HL-60 (cell line): ENCODE measurements around the gene ATRIP.

ENCODE experiments used
- GABPA ChIP-seq: IDR thresholded peaks from 2 replicates; pipeline ENCODE4 v1.6.1; 2012; ENCODE audit warnings: low read depth
- POLR2AphosphoS5 ChIP-seq: IDR thresholded peaks from 2 replicates; pipeline ENCODE4 v1.6.1; 2012; ENCODE audit warnings: low read depth
- TF ChIP-seq, protein P1 (sequence below): IDR thresholded peaks from one replicate; pipeline ENCODE4 v1.5.1; 2011; ENCODE audit warnings: low read length, control low read depth, inconsistent platforms; ENCODE audit not compliant: insufficient read depth
- TF ChIP-seq, protein P2 (sequence below): IDR thresholded peaks from 2 replicates; pipeline ENCODE4 v1.6.1; 2012; ENCODE audit warnings: low read depth; ENCODE audit not compliant: insufficient replicate concordance

DNA sequence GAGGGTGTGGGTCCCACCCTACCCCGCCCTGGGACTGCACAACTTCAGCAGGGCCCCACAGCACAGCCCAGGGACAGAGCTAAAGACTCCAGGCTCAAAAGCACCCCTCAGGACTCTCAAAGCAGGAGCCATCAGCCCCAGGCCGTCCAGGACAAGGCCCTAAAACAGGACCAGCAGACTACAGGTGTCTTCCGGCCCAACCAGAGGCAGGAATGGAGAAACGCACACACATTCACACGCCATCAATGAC, 26.1 kb downstream of the ATRIP start:
- TF ChIP-seq, protein P1, sequence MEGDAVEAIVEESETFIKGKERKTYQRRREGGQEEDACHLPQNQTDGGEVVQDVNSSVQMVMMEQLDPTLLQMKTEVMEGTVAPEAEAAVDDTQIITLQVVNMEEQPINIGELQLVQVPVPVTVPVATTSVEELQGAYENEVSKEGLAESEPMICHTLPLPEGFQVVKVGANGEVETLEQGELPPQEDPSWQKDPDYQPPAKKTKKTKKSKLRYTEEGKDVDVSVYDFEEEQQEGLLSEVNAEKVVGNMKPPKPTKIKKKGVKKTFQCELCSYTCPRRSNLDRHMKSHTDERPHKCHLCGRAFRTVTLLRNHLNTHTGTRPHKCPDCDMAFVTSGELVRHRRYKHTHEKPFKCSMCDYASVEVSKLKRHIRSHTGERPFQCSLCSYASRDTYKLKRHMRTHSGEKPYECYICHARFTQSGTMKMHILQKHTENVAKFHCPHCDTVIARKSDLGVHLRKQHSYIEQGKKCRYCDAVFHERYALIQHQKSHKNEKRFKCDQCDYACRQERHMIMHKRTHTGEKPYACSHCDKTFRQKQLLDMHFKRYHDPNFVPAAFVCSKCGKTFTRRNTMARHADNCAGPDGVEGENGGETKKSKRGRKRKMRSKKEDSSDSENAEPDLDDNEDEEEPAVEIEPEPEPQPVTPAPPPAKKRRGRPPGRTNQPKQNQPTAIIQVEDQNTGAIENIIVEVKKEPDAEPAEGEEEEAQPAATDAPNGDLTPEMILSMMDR = no peak
- no peak for TF ChIP-seq POLR2AphosphoS5
- no peak for TF ChIP-seq GABPA
- TF ChIP-seq, protein P2, sequence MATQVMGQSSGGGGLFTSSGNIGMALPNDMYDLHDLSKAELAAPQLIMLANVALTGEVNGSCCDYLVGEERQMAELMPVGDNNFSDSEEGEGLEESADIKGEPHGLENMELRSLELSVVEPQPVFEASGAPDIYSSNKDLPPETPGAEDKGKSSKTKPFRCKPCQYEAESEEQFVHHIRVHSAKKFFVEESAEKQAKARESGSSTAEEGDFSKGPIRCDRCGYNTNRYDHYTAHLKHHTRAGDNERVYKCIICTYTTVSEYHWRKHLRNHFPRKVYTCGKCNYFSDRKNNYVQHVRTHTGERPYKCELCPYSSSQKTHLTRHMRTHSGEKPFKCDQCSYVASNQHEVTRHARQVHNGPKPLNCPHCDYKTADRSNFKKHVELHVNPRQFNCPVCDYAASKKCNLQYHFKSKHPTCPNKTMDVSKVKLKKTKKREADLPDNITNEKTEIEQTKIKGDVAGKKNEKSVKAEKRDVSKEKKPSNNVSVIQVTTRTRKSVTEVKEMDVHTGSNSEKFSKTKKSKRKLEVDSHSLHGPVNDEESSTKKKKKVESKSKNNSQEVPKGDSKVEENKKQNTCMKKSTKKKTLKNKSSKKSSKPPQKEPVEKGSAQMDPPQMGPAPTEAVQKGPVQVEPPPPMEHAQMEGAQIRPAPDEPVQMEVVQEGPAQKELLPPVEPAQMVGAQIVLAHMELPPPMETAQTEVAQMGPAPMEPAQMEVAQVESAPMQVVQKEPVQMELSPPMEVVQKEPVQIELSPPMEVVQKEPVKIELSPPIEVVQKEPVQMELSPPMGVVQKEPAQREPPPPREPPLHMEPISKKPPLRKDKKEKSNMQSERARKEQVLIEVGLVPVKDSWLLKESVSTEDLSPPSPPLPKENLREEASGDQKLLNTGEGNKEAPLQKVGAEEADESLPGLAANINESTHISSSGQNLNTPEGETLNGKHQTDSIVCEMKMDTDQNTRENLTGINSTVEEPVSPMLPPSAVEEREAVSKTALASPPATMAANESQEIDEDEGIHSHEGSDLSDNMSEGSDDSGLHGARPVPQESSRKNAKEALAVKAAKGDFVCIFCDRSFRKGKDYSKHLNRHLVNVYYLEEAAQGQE = peak; percentile 21
